MM.1S (cell line): ENCODE measurements around the gene TEX19.

Source experiments
- CTCF ChIP-seq: fragments of 300-600 bp; sonication (generic); IDR thresholded peaks from 2 replicates; pipeline ENCODE4 v1.5.1; 2016; ENCODE audit warnings: antibody characterized with exemption, low read length, mixed read lengths
- EZH2 ChIP-seq: fragments of 300-600 bp; sonication (generic); optimal IDR thresholded peaks from 2 replicates; pipeline ENCODE3; 2017; ENCODE audit warnings: low read depth, mild to moderate bottlenecking, antibody characterized with exemption, low read length, mixed read lengths
- EZH2phosphoT487 ChIP-seq: fragments of 300-600 bp; sonication (generic); IDR thresholded peaks from 2 replicates; pipeline ENCODE4 v1.6.1; 2018; ENCODE audit warnings: antibody characterized with exemption, low read length

DNA sequence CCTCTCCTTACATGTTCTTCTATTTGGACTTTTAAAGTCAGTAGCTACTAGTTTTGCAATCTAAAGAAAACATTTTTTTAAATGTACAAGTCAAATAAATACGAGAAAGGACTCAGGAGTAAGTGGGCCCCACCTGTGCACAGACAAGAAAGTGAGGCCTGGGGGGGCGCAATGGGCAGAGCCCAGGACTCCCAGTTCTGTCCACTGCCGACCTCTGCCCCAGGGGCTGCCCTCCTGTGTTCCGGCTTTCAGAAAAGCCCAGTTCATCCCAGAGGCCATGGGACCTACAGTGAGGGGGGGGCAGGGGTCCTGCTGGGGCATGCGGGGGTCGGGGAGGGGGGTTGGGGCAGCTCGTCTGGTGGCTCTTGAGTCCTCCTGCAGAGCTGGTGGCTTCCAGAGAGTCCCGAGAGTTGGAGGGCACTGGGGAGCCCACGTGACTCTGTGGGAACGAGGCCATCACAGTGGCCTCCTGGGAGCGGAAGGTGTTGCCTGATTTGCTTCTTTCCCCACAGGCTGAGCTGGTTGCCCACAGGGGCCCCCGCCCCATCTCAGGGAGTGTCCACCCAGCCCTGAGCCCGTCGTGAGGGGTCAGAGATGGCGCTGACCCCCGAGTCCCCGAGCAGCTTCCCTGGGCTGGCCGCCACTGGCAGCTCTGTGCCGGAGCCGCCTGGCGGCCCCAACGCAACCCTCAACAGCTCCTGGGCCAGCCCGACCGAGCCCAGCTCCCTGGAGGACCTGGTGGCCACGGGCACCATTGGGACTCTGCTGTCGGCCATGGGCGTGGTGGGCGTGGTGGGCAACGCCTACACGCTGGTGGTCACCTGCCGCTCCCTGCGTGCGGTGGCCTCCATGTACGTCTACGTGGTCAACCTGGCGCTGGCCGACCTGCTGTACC, 14.9 kb downstream of the TEX19 start:
- TF ChIP-seq CTCF (no peak), EZH2phosphoT487 (no peak), EZH2 (no peak)
